ENCODE data around the gene CKAP4. TPM values are rescaled to one million over a fixed set of nuclear protein-coding genes. Genes with fewer than 3 reads are reported as not detected.

The CKAP4 gene
- total and polyA plus RNA-seq, 7 donors, result 7.6 to 24.4 (median 14.7) TPM

DNA sequence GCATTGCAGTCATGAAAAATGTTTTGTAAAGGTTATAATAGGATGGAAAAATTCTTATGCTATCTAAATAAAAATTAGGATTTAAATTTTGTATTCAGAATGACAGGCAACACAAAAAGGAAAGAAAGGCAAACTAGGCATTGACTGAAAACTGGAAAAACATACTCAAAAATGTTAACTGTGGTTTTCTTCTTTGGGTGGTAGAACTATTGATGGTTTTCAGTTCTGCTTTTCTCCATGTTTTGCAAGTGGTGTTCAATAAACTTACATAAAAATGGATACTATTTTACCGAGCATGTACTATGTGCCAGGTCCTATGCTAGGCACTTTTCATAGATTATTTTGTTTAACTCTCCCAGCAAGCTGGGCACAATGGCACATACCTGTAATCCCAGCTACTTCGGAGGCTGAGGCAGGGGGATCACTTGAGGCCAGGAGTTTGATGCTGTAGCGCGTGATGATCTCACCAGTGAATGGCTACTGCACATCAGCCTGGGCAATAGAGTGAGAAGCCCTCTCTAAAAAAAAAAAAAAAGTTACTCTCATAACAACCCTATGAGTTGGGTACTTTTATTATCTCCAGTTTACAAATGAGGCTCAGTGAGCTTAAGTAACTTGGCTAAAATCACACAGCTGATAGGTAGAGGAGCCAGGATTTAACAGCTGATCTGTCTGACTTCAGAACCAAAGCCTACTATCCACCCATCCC, 28.4 kb upstream of the CKAP4 start:
- Histone ChIP-seq H3K4me1 (peaks cover 6% of the 10 kb centered on the region), H3K36me3 (ENCODE audit: insufficient read depth in 1 of 2, low read depth in 1 of 2) (no peaks in the 10 kb centered on the region), H3K27ac (no peak overlapping the region), H3K27me3 (ENCODE audit: insufficient read depth in 3 of 3, low read length in 2 of 3) (no peaks in the 10 kb centered on the region), H3K9me3 (no peaks in the 10 kb centered on the region), H3K4me3 (no peak overlapping the region)
- intact Hi-C loops (cut with DNase I), result no loop called here
- ATAC-seq, result no peak
- DNase-seq, result no peak
- 94% methylated on average over 4 of the region's 4 CpGs for WGBS, 3 donors
- TF ChIP-seq, protein P1, sequence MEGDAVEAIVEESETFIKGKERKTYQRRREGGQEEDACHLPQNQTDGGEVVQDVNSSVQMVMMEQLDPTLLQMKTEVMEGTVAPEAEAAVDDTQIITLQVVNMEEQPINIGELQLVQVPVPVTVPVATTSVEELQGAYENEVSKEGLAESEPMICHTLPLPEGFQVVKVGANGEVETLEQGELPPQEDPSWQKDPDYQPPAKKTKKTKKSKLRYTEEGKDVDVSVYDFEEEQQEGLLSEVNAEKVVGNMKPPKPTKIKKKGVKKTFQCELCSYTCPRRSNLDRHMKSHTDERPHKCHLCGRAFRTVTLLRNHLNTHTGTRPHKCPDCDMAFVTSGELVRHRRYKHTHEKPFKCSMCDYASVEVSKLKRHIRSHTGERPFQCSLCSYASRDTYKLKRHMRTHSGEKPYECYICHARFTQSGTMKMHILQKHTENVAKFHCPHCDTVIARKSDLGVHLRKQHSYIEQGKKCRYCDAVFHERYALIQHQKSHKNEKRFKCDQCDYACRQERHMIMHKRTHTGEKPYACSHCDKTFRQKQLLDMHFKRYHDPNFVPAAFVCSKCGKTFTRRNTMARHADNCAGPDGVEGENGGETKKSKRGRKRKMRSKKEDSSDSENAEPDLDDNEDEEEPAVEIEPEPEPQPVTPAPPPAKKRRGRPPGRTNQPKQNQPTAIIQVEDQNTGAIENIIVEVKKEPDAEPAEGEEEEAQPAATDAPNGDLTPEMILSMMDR (IDR thresholded peaks at IDR 0.05), result no peak

DNA sequence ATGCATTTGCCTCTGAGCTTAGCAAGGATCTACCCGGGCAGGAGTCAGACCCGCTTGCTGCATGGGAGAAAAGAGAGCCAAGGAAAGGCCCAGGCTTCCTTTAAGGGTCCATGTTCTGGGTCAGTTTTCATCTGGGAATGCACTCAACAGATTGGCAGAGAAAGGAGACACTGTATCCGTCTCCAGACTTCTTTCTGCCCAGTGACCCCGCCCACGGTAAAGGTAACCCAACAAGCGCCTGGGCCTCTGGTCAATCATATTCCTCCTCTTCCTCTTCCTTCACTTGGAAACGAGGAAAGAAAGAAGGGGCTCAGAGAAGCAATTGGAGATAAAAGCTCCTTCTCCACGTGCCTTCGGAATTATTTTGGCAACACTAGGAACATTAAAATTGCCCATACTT, 27.6 kb upstream of the CKAP4 start:
- Histone ChIP-seq H3K4me3 (no peak overlapping the region), H3K36me3 (ENCODE audit: insufficient read depth in 1 of 2, low read depth in 1 of 2) (no peaks in the 10 kb centered on the region), H3K27ac (no peak overlapping the region), H3K27me3 (ENCODE audit: insufficient read depth in 3 of 3, low read length in 2 of 3) (no peaks in the 10 kb centered on the region), H3K9me3 (no peaks in the 10 kb centered on the region), H3K4me1 (peaks cover 7% of the 10 kb centered on the region)
- TF ChIP-seq, protein P1 (IDR thresholded peaks at IDR 0.05), result no peak
- intact Hi-C loops (cut with DNase I), result no loop called here
- DNase-seq (no peak), ATAC-seq (peak in 2 of 4 donors; percentile 22 to 49)
- WGBS, 3 donors, result 56 to 78% (median 57%) methylated on average over 9 of the region's 9 CpGs

DNA sequence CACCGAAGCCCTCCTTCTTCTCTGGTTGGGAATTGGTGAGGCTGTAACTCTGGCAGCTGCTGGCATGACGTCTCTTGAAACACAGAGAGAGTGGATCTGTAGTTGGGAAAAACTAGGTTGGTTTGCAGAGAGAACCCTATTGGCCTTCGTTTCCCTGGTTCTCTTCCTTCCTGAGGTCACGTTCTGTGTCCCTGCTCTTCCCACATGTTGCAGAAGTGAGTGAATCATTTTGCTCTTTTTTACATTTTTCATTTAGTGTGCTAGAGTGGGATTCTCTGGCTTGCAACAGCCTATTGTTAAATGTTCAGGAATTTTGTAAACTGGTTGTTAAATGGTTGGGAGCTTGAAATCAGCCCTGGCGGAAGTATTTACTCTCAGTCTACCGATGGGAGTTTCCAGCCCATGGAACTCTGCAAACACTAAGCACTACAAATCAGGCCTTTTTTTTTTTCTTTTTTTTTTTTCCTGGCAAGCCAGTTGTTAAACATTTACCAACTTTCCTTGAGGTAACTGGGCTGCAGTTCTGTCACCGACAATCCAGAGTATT, 26.8 kb upstream of the CKAP4 start:
- WGBS, 3 donors, result 60 to 69% (median 61%) methylated on average over 7 of the region's 7 CpGs

DNA sequence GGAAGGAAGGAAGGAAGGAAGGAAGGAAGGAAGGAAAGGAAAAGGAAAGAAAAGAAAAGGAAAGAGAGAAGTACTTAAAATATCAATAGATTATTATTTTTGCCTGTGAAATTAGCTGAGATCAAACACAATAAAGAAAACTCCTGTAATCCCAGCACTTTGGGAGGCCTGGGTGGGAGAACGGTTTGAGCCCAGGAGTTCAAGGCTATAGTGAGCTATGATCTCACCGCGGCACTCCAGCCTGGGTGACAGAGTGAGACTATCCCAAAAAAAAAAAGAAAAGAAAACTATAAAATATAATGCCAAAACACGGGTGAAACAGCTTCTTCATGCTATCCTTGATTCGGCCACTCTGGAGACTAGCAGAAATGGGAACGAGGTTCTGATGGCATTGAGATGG, 26.2 kb upstream of the CKAP4 start:
- 75 to 91% (median 83%) methylated on average over 6 of the region's 6 CpGs for WGBS, 3 donors
- TF ChIP-seq, protein P1 (IDR thresholded peaks at IDR 0.05), result no peak
- H3K4me1 ChIP-seq, result peaks cover 7% of the 10 kb centered on the region
- ATAC-seq (no peak), DNase-seq (no peak)
- no peaks in the 10 kb centered on the region for H3K36me3 ChIP-seq (ENCODE audit: insufficient read depth in 1 of 2, low read depth in 1 of 2)
- H3K4me3 ChIP-seq, result no peak overlapping the region
- intact Hi-C loops (cut with DNase I), result no loop called here
- H3K9me3 ChIP-seq, result no peaks in the 10 kb centered on the region
- no peaks in the 10 kb centered on the region for H3K27me3 ChIP-seq (ENCODE audit: insufficient read depth in 3 of 3, low read length in 2 of 3)
- H3K27ac ChIP-seq, result no peak overlapping the region

More for the DNA sequence above, 26.8 kb upstream of the CKAP4 start:
- DNase-seq (no peak), ATAC-seq (no peak)
- H3K9me3 ChIP-seq, result no peaks in the 10 kb centered on the region
- H3K27ac ChIP-seq, result no peak overlapping the region
- H3K36me3 ChIP-seq (ENCODE audit: insufficient read depth in 1 of 2, low read depth in 1 of 2), result no peaks in the 10 kb centered on the region
- H3K4me1 ChIP-seq, result peaks cover 7% of the 10 kb centered on the region
- H3K4me3 ChIP-seq, result no peak overlapping the region
- intact Hi-C loops (cut with DNase I), result no loop called here
- no peaks in the 10 kb centered on the region for H3K27me3 ChIP-seq (ENCODE audit: insufficient read depth in 3 of 3, low read length in 2 of 3)
- TF ChIP-seq, protein P1 (IDR thresholded peaks at IDR 0.05), result no peak
